ENCODE results near the gene ZNF493. TPM values are rescaled to one million over a fixed set of nuclear protein-coding genes. Genes with fewer than 3 reads are reported as not detected.

Gene ZNF493
- total and polyA plus RNA-seq, 8 donors = 2.1 to 100.0 (median 20.6) TPM

DNA sequence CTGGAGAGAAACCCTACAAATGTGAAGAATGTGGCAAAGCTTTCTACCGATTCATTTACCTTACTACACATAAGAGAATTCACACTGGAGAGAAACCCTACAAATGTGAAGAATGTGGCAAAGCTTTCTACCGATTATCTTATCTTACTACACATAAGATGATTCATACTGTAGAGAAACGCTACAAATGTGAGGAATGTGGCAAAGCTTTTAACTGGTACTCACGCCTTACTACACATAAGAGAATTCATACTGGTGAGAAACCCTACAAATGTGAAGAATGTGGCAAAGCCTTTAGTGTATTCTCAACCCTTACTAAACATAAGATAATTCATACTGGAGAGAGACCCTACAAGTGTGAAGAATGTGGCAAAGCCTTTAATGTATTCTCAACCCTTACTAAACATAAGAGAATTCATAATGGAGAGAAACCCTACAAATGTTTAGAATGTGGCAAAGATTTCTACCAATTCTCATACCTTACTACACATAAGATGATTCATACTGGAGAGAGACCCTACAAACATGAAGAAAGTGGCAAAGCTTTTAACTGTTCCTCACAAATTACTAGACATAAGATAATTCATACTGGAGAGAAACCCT is 12.9 kb upstream of the ZNF493 start:
- TF ChIP-seq POLR2A (IDR thresholded peaks at IDR 0.05) (no peak), POLR2AphosphoS5 (IDR thresholded peaks at IDR 0.05) (no peak), EP300 (IDR thresholded peaks at IDR 0.05) (no peak)
- TF ChIP-seq, protein P1, sequence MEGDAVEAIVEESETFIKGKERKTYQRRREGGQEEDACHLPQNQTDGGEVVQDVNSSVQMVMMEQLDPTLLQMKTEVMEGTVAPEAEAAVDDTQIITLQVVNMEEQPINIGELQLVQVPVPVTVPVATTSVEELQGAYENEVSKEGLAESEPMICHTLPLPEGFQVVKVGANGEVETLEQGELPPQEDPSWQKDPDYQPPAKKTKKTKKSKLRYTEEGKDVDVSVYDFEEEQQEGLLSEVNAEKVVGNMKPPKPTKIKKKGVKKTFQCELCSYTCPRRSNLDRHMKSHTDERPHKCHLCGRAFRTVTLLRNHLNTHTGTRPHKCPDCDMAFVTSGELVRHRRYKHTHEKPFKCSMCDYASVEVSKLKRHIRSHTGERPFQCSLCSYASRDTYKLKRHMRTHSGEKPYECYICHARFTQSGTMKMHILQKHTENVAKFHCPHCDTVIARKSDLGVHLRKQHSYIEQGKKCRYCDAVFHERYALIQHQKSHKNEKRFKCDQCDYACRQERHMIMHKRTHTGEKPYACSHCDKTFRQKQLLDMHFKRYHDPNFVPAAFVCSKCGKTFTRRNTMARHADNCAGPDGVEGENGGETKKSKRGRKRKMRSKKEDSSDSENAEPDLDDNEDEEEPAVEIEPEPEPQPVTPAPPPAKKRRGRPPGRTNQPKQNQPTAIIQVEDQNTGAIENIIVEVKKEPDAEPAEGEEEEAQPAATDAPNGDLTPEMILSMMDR (IDR thresholded peaks at IDR 0.05) = no peak
- Histone ChIP-seq H3K9me3 (peaks cover 45 to 98% (median 90%) of the 10 kb centered on the region in 4 donors), H3K4me3 (no peak overlapping the region), H3K4me1 (no peaks in the 10 kb centered on the region), H3K27ac (no peak overlapping the region), H3K36me3 (peaks cover 4 to 49% (median 31%) of the 10 kb centered on the region in 4 donors), H3K27me3 (no peaks in the 10 kb centered on the region)
- no peak for DNase-seq
- intact Hi-C loops (cut with DNase I; ENCODE audit: low total_unique reads) = no loop called here
- 94 to 99% (median 97%) methylated on average over 4 of the region's 4 CpGs for WGBS, 5 donors

DNA sequence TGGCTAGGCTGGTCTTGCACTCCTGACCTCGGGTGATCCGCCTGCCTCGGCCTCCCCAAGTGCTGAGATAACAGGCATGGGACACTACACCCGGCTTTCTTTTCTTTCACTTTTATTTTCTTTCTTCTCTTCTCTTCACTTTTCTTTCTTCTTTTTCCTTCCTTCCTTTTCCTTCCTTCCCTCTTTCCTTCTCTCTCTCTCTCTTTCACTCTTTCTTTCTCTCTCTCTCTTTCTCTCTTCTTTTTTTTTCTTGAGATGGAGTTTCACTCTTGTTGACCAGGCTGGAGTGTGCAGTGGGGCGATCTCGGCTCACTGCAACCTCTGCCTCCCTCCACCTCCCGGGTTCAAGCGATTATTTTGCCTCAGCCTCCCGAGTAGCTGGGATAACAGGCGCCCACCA is 812 bp upstream of the ZNF493 start:
- no peaks in the 10 kb centered on the region for H3K27me3 ChIP-seq
- H3K4me3 ChIP-seq = no peak overlapping the region
- H3K27ac ChIP-seq = peak overlapping the region in 2 of 5 donors; percentile 88
- H3K36me3 ChIP-seq = peaks cover 3 to 22% (median 19%) of the 10 kb centered on the region in 4 donors
- TF ChIP-seq POLR2AphosphoS5 (IDR thresholded peaks at IDR 0.05) (no peak), EP300 (IDR thresholded peaks at IDR 0.05) (no peak), POLR2A (IDR thresholded peaks at IDR 0.05) (no peak)
- TF ChIP-seq, protein P1 (IDR thresholded peaks at IDR 0.05) = no peak
- no peak for DNase-seq
- WGBS, 5 donors = 88 to 97% (median 93%) methylated on average over 10 of the region's 10 CpGs
- H3K4me1 ChIP-seq = peaks cover 10 to 43% (median 24%) of the 10 kb centered on the region in 4 donors
- intact Hi-C loops (cut with DNase I; ENCODE audit: low total_unique reads) = no loop called here
- H3K9me3 ChIP-seq = peaks cover 0 to 11% (median 0%) of the 10 kb centered on the region in 4 donors

DNA sequence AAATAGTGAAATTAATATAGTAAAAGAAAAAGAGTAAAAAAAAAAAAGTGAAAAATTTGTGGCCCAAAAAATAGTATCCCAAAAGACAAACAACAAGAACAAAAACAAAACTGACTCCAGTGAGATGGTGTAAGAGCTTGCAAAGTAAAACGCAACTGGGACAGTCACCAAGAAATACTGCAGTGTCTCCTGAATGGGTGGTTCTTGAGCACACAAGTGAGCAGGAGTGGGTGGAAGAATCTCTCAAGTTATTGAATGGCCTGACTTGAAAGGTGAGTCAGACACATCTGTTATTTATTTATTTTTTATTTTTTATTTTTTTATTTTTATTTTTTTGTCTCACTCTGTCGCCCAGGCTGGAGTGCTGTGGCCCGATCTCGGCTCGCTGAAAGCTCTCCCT is 1.9 kb downstream of the ZNF493 start:
- TF ChIP-seq EP300 (IDR thresholded peaks at IDR 0.05) = no peak
- TF ChIP-seq, protein P1 (IDR thresholded peaks at IDR 0.05) = no peak
- TF ChIP-seq POLR2A (IDR thresholded peaks at IDR 0.05) = no peak
- TF ChIP-seq POLR2AphosphoS5 (IDR thresholded peaks at IDR 0.05) = no peak
- intact Hi-C loops (cut with DNase I; ENCODE audit: low total_unique reads) = no loop called here
- H3K4me3 ChIP-seq = no peak overlapping the region
- peaks cover 10 to 67% (median 25%) of the 10 kb centered on the region in 4 donors for H3K4me1 ChIP-seq
- H3K36me3 ChIP-seq = peaks cover 3 to 40% (median 28%) of the 10 kb centered on the region in 4 donors
- no peak overlapping the region for H3K27ac ChIP-seq
- 83 to 100% (median 96%) methylated on average over 5 of the region's 5 CpGs for WGBS, 5 donors
- DNase-seq = no peak
- no peaks in the 10 kb centered on the region for H3K27me3 ChIP-seq
- peaks cover 0 to 17% (median 6%) of the 10 kb centered on the region in 4 donors for H3K9me3 ChIP-seq

DNA sequence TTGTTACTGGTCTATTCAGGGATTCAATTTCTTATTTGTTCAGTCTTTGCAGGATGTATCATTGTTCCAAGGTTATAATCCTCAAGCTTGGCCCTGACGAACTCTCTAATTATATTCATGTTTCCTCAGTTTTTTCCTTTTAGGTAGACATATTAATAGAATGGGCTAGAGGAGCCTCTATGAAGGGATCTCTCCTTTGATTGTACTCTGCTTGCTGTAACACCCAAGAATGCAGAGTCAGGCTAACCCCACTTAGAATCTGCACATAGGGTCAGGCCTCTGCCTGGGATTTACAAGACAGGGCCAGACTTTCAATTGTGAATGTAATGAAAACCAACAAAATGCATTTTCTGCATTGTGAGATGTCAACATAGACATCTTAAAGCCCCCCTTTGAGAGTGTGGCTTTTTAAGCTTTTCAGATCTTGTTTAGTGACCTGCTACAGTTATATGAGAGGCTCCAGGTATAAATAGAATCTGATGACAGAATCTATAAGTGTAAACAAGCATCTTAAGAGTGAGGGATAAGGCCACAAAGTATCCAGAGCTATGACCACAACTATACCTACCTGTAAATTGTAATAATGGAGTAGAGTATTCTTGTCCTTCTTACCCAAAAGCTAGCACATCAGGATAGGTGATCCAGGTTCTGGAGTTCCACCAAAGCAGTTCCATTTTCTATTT is 5.5 kb downstream of the ZNF493 start:
- peaks cover 7 to 72% (median 22%) of the 10 kb centered on the region in 4 donors for H3K4me1 ChIP-seq
- no peak for TF ChIP-seq POLR2A (IDR thresholded peaks at IDR 0.05)
- TF ChIP-seq, protein P1 (IDR thresholded peaks at IDR 0.05) = no peak
- no peak overlapping the region for H3K4me3 ChIP-seq
- WGBS, 5 donors = 84 to 100% (median 92%) methylated on average over 1 of the region's 1 CpG
- peaks cover 0 to 27% (median 12%) of the 10 kb centered on the region in 4 donors for H3K9me3 ChIP-seq
- H3K27ac ChIP-seq = no peak overlapping the region
- no peak for DNase-seq
- H3K36me3 ChIP-seq = peaks cover 16 to 67% (median 59%) of the 10 kb centered on the region in 4 donors
- H3K27me3 ChIP-seq = no peaks in the 10 kb centered on the region
- intact Hi-C loops (cut with DNase I; ENCODE audit: low total_unique reads) = no loop called here

Data from stomach (tissue), 9 donors.